Subcutaneous preadipocyte (primary cell): Measurements from ENCODE around the gene CPXM1. TPM values are rescaled to one million over a fixed set of nuclear protein-coding genes. Genes with fewer than 3 reads are reported as not detected.

Experiments used
- total RNA-seq: library from RNA; depleted of rRNA; stranded (reverse); fragments of >200 nt; gene quantifications from 2 replicates; pipeline ENCODE4 v1.2.3, GENCODE V29; 2012

Gene CPXM1
- 2.2 and 2.3 TPM in 2 replicates for total RNA-seq

GRCh38 chr20:2800521-2801285 lies at the start of gene CPXM1:
CPXM1 (minus strand) TSS chr20:2800627; CDS start chr20:2800572, 55 bp downstream.

GRCh38 chr20:2840138-2840966 lies 39.9 kb upstream of the CPXM1 start, which contains the start of the genes PCED1A and VPS16:
PCED1A (minus strand) TSS chr20:2840655; CDS start chr20:2839912, 743 bp downstream.
VPS16 (plus strand) TSS chr20:2840745; CDS start chr20:2840775, 30 bp downstream.

GRCh38 chr20:2816030-2816582 lies 15.7 kb upstream of the CPXM1 start, which contains the start of gene TMEM239:
TMEM239 (plus strand) TSS chr20:2816364; CDS start chr20:2816555, 191 bp downstream.

GRCh38 chr20:2814587-2815051 lies 14.2 kb upstream of the CPXM1 start, which contains the start of gene C20orf141:
C20orf141 (plus strand) TSS chr20:2814987; CDS start chr20:2815185, 198 bp downstream.

Other genes with a start within 250 kb of the CPXM1 start
- gene NOP56, start 148.0 kb downstream of the CPXM1 start, total RNA-seq = 173 and 243 TPM in 2 replicates
- 72.0 and 96.2 TPM in 2 replicates for gene IDH3B, start 136.4 kb downstream of the CPXM1 start, total RNA-seq
- 0.37 TPM in 1 of 2 replicates, not detected in the other for gene EBF4, start 107.8 kb downstream of the CPXM1 start, total RNA-seq
- gene C20orf141, start 14.4 kb upstream of the CPXM1 start, total RNA-seq = 0.37 TPM in 1 of 2 replicates, not detected in the other
- gene TMEM239, start 15.7 kb upstream of the CPXM1 start, total RNA-seq = under 0.01 TPM in 1 of 2 replicates, not detected in the other
- 19.0 and 27.9 TPM in 2 replicates for gene PCED1A, start 40.0 kb upstream of the CPXM1 start, total RNA-seq
- 44.4 and 54.4 TPM in 2 replicates for gene VPS16, start 40.1 kb upstream of the CPXM1 start, total RNA-seq
- 47.0 and 50.8 TPM in 2 replicates for gene PTPRA, start 72.9 kb upstream of the CPXM1 start, total RNA-seq
- gene GNRH2, start 243.0 kb upstream of the CPXM1 start, total RNA-seq = 1.1 and 1.2 TPM in 2 replicates
- 31.1 and 38.9 TPM in 2 replicates for gene MRPS26, start 245.4 kb upstream of the CPXM1 start, total RNA-seq